NCI-H2196 treated with DMSO at 0.1 percent for 48 hours (cell line): ENCODE results near the gene POFUT2.

Source experiments
- DNase-seq: peaks from one replicate; lab custom pipeline; 2025; ENCODE audit not compliant: unreplicated experiment; lab: John Stamatoyannopoulos, UW

Gene POFUT2

DNA sequence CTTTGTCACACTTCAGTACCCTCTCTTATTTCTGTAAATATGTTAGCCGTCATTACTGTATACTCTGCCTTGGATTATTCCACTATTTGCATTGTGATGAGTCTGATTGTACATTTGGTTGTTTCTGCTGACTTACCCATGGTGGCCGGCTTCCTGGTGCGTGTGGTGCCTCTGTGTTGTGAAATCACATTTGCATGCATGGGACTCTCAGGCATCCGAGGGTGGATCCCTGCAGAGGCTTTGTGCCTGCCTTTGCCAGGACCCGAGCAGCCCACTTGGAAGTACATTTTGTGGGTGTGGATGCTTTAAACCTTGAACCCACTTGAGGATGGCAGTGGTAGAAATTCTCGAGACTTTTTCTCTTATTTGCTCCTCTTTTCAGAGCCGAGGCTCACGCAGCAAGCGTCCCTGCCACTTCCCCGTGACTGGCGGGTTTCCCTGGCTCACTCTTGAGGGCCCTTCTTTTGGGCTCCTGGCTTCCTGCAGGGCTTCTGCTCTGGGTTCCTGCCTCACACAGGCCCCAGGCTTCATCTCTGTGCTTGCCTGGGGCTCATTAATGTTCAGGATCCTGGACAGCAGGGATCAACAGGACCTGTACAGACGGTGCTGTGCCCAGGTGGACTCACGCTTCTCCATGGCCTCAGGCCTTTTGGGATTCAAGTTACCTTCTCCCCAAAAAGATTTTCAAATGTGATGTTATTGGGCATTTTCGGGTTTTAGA is 36.6 kb downstream of the POFUT2 start:
- DNase-seq = no peak

DNA sequence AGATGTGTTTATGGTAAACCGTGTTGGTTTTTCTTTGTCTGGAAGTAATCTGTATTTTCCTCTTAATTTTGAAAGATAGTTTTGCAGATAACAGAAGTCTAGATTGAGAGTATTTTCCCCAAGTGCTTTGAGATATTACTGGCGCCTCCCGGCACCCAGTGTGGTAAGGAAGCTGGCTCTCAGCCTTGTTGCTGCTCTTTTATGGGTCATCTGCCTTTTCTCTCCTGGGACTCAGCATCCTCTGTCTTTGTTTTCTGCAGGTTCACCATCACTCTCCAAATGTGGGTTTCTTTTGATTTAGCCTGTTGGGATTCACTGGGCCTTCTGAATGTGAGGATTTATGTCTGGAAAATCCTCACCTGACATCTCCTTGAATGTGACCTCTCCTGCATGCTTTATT is 37.4 kb downstream of the POFUT2 start:
- no peak for DNase-seq

DNA sequence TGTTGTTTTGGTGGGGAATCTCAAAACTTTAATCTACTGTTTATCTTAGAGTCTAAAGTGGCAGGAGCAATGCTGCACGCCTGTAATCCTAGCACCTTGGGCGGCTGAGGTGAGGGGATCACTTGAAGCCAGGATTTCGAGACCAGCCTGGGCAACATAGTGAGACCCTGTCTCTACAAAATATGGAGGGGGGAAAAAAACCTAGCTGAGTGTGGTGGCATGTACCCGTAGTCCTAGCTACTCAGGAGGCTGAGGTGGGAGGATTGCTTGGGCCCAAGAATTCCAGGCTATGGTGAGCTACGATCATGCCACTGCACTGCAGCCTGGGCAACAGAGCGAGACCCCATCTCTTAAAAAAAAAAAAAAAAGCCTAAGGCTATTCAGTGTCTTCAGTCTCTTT is 38.1 kb downstream of the POFUT2 start:
- DNase-seq = no peak

DNA sequence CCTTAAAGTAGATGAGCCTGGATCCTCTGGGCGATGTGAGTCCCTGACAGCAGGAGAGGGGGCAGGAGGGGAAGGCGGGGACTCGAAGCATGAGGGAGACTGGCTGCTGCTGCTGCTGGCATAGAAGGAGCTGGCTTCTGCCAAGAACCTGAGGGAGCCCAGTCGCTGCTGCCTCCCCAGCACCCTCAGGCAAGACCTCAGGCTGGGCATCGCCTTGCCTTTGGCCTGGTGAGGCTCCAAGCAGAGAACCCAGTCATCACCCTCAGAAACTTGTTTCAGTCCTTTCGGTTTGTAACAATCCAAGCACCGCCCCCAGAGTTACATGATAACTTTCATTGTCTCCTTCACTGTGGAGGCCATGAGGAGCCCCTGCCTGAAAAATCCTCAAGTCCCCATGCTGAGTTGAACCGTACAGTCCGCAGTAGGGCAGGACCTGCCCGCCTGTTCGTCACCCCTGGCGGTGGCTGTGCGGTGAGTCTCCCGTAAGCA is 38.8 kb downstream of the POFUT2 start:
- peak; percentile 10 for DNase-seq

DNA sequence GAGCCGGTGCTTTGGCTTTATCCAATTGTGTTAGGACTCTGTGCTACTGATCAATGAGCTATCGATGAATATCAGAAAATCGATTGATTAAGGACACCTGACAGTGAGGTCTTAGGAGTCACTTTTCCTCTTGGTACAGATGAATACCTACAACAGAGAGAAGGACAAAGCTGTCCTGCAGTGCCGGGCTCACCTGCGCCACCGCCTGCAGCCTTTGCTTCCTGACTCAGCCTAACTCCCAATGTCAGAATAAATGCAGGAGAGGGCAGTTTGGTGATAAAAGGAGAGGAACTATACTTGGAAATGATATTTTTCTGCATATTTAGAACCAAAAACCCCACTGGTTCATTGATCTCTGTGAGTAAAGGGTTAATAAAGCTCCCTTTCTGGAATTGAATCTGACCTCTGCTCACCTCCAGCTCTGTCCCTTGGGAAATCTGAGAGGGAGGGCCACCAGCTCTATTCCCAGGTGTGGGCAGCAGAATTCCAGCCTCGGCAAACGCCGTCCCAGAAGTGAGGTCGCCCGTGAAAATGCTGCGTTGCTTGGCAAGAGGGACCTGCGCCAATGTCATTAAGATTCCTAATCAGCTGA is 39.3 kb downstream of the POFUT2 start:
- DNase-seq = no peak

DNA sequence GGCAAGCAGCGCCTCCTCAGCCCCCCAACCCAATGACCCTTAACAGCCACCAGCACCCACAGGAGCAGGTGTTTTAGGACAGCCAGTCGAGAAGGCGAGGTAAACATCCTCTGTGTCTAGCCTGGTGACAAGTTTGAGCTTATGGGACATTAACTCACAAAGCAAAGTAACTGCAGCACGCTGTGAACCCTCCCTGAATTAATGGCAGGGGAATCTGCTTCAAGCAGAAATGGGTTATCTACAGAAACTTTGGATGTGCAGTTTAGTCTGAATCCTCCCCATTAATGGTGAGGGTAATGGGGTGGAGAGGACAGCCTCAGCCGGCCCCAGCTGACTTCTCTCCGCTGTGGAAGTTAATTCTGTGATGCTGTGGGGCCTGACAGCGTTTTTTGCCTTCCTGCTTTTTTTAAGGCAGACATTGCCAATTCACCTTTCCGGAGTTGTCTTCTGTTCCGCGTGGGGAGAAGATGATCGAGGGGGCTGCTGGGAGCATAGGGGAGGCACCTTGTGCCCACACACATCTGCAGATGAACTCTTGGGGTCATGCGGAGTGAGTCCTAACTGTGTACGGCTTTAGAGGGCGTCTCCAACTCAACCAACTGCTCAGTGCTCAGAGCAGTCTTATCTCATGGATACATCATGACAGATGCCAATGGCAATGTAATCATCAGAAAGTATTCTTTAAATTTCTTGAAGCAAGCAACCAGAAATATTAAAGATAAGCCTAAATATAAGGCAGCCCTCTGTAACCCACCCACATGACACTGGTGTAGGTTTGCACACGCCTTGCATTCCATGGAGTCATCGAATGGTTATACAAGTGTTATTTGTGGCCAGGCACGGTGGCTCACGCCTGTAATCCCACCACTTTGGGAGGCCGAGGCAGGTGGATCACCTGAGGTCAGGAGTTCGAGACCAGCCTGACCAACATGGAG is 41.0 kb downstream of the POFUT2 start:
- DNase-seq = no peak

DNA sequence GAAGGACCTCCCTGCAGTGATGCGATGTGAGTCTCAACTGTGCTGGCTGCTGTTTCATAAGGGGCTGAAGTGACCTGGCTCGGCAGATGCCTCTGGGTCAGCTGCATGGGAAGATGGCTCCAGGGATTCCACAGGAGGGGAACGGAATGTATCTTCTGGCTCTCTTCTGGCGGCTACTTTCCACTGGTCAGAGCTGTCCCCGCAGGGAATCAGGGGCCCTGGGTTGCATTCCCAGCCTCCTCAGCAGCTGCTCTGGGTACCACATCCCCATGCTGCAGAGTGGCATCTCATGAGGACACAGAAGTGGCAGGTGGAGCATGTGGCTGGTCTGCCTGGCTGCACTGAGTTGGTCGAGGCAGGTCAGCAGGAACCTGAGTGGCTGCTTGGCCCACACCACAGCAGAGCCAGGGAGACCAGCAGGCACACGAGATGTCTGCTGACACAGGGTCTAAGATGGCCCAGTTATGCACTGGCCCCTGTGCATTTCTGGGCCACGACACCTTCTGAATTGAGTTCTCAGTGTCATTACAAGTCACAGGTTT is 42.8 kb downstream of the POFUT2 start:
- DNase-seq = no peak

DNA sequence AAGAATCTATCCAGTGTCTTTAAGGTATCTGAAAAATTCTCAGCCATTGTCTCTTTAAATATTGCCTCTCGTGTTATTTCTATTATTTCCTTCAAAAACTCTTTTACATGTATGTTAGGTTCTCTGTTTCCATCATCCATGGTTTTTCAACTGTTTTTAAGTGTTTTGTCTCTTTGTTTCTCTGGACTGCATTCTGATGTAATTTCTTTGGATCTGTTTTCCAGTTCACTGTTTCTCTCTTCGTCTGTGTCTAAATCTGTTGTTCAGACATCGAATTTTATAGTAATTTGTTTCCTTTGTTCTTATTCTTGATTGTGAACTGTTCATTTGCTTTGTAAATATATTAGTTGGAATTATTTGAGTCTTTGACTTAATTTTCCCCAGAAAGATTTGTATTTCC is 44.1 kb downstream of the POFUT2 start:
- DNase-seq = no peak

DNA sequence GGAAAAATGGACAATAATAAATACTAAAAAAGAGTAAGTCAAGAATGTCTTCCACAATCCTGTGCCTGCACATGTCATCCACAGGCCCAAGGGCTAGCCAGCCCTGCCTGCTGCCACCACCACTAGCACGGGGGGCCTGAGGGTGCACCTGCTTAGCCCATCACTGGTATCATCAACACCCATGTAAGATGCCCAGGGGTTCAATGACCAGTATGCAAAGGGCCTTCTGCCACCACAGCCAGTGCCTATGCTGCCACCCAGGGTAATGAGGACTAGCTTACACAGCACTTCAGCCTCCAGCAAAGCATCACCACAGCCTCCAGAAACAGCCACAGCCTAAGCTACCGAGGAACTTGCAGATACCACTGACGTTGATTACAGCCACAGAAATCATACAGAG is 46.3 kb downstream of the POFUT2 start:
- DNase-seq = no peak

DNA sequence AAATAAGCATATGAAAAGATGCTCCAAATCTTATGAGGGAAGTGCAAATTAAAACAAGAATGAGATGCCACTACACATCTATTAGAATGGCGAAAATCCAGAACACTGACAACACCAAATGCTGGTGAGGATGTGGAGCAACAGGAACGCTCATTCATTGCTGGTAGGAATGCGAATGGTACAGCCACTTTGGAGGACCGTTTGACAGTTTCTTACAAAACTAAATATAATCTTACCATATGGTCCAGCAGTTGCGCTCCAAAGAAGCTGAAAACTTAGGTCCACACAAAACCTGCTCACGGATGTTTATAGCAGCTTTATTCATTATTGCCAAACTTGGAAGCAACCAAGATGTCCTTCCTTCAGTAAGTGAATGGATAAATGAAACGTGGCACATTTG is 50.3 kb downstream of the POFUT2 start:
- DNase-seq = no peak

DNA sequence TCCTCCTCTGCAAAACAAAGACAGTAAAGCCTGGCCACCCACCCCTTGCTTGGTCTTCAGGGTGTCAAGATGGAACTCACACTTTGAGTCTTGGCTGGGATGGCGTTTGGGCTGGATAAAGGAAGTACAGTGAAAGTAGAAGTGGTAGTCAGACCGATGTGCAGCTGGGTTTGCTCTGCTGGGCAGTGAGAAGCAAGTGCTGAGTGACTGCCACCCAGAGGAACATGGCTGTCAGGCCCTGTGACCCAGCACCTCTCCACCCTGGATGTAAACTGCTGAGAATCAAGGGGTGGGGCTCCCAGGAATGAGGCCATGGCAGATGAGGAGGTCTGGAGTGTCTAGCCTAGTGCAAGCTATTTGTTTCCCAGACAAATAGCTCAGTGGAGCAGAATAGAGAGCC is 51.2 kb downstream of the POFUT2 start:
- no peak for DNase-seq

DNA sequence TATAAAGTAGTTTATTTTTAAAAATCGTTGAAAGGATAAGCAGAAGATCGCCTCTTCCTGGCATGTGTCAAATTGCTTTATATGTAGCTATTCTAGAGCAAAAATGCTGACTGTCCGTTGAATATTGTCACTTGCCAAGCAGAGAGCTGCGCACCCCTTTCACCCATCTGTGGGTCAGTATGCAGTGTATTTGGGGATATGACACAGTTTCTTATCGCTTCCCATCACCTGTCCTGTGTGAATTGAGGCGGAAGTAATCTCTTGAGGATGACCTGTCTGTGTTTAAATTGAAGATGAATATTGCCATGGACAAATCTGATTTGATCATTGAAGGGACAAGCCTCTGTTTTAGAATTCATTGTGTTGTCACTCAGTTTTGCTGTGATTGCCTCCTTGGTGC is 52.2 kb downstream of the POFUT2 start:
- DNase-seq = no peak

DNA sequence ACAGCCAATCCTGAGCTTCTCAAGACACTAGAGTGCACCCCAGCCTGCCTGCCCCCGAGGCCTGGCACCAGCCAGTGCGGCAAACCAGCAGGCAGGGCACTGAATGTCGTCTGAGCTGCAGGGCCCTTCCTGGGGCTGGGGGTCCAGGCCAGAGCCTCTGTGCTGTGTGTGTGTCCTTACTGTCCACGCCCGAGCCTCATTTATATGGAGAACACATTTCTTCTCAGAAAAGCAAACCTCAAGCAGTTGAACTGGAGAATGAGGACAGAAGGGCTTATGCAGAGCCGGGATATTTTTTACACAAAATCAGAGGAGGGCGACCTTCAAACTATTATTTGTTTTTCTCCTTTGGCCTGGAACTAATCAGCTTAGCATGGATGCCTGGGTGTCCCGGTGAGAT is 52.7 kb downstream of the POFUT2 start:
- DNase-seq = no peak

DNA sequence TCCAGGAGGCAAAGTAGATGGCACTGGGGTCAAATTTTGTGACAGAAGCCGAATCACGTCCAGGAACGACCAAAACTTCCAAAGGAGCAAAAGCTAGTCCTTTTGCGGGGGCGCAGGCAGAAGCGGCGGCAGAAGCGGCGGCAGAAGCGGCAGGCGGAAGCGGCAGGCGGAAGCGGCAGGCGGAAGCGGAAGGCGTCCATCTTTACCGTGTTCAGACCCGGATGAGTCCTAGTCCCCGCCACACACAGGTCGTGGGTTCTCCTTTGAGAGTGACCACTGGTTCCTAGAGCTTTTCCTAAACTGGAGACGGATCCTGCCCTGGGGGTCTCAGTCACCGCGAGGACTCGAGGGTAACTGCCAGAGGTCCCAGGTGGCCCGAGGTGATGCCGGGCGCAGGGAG is 53.6 kb downstream of the POFUT2 start:
- DNase-seq = no peak

DNA sequence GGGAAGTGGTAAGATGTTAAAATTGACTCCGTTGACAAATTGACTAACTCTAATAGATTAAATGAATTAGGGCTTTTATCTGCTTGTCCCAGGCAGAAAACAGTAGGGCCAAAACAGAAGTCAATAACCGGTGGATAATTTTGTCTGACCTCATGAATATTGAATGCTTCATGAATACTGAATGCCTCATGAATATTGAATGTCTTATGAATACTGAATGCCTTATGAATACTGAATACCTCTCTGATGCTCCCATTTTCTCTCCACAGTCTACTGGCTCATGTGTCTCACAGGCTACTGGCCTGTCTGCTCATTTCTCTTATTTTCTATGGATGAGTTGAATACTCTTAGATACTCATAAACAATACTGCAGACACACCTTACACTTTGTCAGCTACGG is 56.0 kb downstream of the POFUT2 start:
- DNase-seq = no peak

DNA sequence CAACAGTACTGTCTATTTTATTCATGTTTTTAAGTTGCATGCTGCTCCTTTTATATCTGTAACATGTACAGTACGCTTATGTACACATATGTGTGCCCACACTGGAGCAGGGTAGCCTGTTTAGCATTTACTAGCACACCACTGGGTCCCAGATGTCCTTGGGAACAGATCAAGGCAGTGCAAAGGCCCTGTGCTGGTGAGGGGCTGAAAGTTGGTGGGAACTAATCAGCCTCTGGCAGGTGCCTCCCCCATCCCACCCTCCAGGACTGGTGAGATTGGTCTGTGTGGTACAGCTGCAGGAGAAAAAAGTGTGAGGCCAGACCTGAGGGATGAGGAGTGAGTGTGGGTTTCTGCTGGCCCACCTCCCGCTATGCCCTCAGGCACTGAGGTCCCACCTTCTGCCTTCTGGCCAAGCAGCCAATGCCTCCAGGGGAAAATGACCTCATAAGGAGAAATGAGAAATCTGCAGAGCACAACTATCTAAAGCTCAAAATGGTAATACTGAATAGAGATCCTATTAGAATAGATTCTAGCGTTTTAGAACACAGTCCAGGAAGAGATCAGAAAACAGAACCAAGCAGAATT is 58.9 kb downstream of the POFUT2 start:
- DNase-seq = no peak

DNA sequence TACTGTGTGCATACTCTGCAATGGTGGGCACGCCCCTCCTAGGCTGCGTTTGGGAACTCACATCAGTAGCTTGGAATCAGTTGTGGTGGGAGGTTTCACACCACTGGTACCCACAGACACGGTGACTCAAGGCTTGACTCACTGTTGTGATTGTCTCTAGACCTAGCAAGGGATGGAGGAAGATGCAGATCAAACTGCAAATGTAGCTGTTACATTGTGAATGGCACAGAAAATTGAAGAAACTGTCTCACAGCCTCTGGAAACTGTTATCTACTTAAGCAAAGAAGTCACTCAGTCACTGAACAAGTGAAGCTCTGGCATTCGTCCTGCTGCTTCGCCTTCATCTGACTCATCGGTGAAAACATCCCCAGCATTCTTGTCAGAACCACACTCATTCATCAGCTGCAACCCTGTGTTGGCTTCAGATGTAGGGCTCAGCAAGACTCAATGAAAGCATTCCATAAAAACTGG is 59.5 kb downstream of the POFUT2 start:
- DNase-seq = no peak

DNA sequence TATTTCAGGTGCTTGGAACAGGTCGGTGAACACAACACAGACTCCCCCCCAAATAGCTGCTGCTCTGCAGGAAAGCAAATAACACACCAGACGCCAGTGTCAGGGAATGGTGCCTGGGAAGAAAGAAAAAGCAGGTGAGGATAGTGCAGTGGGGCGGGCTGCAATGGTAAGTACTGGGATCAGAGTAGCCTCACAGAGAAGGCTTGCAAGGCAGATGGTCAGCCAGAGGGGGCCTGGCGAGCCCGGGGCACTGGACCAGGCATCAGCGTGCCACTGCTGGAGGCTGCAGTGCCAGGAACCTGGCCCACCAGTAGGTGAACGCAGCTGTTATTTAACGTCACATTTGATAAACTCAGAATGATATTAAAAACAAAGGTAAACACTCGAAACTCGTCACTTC is 60.0 kb downstream of the POFUT2 start:
- no peak for DNase-seq

DNA sequence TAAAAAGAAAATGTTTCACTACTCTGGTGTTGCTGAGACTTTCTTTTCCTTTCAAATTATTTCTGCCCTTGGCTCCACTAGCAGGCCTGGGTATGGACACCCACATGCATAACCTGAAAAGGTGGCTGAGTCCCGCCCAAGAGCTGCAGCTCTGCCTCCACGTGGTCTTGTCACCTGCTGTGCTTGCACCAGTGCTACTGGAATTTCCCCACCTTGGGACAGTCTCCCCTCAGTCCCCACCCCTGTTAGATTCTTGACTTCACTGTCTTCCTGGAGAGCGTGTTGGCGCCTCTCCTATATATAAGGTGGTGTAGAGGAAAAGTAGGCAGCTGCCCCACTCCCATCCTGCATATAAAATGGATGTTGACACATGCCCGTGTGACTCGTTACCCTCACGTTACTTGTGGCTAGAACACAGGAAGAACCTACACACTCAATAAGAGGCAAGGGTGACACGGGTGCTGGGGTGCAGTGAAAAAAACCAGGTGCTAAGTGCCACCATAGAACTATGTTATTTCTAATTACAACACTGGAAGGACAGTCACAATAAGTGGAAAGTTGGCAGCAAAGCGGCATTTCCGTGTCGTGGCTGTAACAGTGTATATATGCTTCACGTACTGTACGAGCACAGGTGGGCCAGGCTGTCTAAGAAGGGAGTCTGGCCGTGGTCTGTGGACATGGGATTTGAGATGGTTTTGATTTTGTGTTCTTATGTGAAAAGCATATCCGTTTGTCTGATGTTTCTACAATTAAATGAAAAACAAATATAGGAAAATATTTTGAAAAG is 61.0 kb downstream of the POFUT2 start:
- DNase-seq = no peak

DNA sequence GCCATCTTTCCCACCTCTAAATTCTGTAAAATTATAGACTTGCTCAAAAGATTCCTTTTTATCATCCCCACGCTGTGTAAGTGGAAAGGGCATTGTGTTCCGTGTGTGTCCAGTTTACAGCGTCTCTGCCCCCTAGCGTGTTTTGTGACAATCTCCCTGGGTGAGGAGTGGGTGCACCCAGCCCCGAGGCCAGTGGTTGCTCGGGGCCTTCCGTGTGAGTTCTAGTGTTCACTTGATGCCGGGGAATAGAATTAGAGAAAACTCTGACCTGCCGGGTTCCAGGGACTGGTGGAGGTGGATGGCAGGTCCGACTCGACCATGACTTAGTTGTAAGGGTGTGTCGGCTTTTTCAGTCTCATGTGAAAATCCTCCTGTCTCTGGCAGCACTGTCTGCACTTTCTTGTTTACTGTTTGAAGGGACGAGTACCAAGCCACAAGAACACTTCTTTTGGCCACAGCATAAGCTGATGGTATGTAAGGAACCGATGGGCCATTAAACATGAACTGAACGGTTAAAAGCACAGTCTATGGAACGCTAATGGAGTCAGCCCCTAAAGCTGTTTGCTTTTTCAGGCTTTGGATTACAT is 61.9 kb downstream of the POFUT2 start:
- no peak for DNase-seq
